Measurements from ENCODE around the gene MARCKS. TPM values are rescaled to one million over a fixed set of nuclear protein-coding genes. Genes with fewer than 3 reads are reported as not detected.

MARCKS gene
- total and polyA plus RNA-seq, 2 donors (not counting 3 experiments of a cell fraction or from before 2014, with no cell fraction given) = 59.5 to 315 TPM

- FAIRE-seq (no peak), DNase-seq (ENCODE audit: low read depth, low spot score) (no peak)
- H3K9ac ChIP-seq (replicated peaks; ENCODE audit: extremely low read depth, insufficient read depth, low read length) = no peak overlapping the region
- no peaks in the 10 kb centered on the region for H3K36me3 ChIP-seq (ENCODE audit: control insufficient read depth in 2 of 2, extremely low read depth in 1 of 2, insufficient read depth in 2 of 2, low read length in 2 of 2)
- no peaks in the 10 kb centered on the region for H4K20me1 ChIP-seq (replicated peaks; ENCODE audit: control insufficient read depth, extremely low read depth, insufficient read depth, low read length)
- H3K9me1 ChIP-seq (replicated peaks; ENCODE audit: control insufficient read depth, extremely low read depth, insufficient read depth, low read length) = no peaks in the 10 kb centered on the region
- no peak overlapping the region for H3K4me2 ChIP-seq (ENCODE audit: insufficient read depth, low read length)
- POLR2A ChIA-PET = no interaction called here
- TF ChIP-seq GATA2 (IDR thresholded peaks at IDR 0.05; ENCODE audit: insufficient read depth, insufficient read length, low read depth, low read length) (no peak), MYC (IDR thresholded peaks at IDR 0.05; ENCODE audit: low read depth, low read length) (no peak), POLR2AphosphoS5 (IDR thresholded peaks at IDR 0.05; ENCODE audit: insufficient read depth, low read depth, low read length) (no peak)
- no peaks in the 10 kb centered on the region for H3K79me2 ChIP-seq (ENCODE audit: control insufficient read depth, insufficient read depth, low read length)
- no peaks in the 10 kb centered on the region for H3K27me3 ChIP-seq (ENCODE audit: control insufficient read depth in 2 of 2, insufficient read depth in 2 of 2, low read length in 2 of 2)
- dilution Hi-C loops (cut with MboI; ENCODE audit: extremely low pct_ligation_motif_present, low sequenced_read_pairs) (no loop called here), intact Hi-C loops (cut with micrococcal nuclease) (no loop called here)
- H3K4me1 ChIP-seq (ENCODE audit: control insufficient read depth, extremely low read depth, insufficient read depth, low read length) = no peaks in the 10 kb centered on the region
- H2AFZ ChIP-seq (ENCODE audit: low read depth, low read length) = no peak overlapping the region
- H3K9me3 ChIP-seq (replicated peaks; ENCODE audit: control insufficient read depth, insufficient read depth, low read length) = no peaks in the 10 kb centered on the region
- H3K4me3 ChIP-seq (replicated peaks in 1 of 3; ENCODE audit: insufficient read depth in 1 of 3, low read depth in 1 of 3, low read length in 3 of 3) = no peak overlapping the region
- no TSS peak for BruUV-seq (replicated peaks)
- CTCF ChIA-PET = no interaction called here
- H3K27ac ChIP-seq (ENCODE audit: insufficient read depth, low read depth, low read length) = no peak overlapping the region
Observed at GRCh38 chr6:113842165-113842564, 15.0 kb upstream of the MARCKS start.

- H3K79me2 ChIP-seq (ENCODE audit: control insufficient read depth, insufficient read depth, low read length) = no peaks in the 10 kb centered on the region
- no TSS peak for BruUV-seq (replicated peaks)
- no peak overlapping the region for H3K4me2 ChIP-seq (ENCODE audit: insufficient read depth, low read length)
- no peak for DNase-seq (ENCODE audit: low read depth, low spot score)
- no peaks in the 10 kb centered on the region for H3K27me3 ChIP-seq (ENCODE audit: control insufficient read depth in 2 of 2, insufficient read depth in 2 of 2, low read length in 2 of 2)
- TF ChIP-seq POLR2A (IDR thresholded peaks at IDR 0.05; ENCODE audit: low read depth, low read length) (no peak), MYC (IDR thresholded peaks at IDR 0.05; ENCODE audit: low read depth, low read length) (no peak), MAX (IDR thresholded peaks at IDR 0.05; ENCODE audit: insufficient read depth, insufficient read length) (no peak), FOS (IDR thresholded peaks at IDR 0.05; ENCODE audit: borderline replicate concordance, insufficient read depth, low read length) (no peak), EZH2 (IDR thresholded peaks at IDR 0.05; ENCODE audit: borderline replicate concordance, low read depth, low read length, severe bottlenecking) (no peak), CTCF (IDR thresholded peaks at IDR 0.05; ENCODE audit: extremely low read depth in 1 of 2, insufficient read depth in 1 of 2, low read depth in 1 of 2, low read length in 2 of 2) (no peak), POLR2AphosphoS5 (IDR thresholded peaks at IDR 0.05; ENCODE audit: insufficient read depth, low read depth, low read length) (no peak), JUN (IDR thresholded peaks at IDR 0.05; ENCODE audit: borderline replicate concordance, insufficient read depth, insufficient read length, low read depth) (no peak), GATA2 (IDR thresholded peaks at IDR 0.05; ENCODE audit: insufficient read depth, insufficient read length, low read depth, low read length) (no peak)
- FAIRE-seq = no peak
- ChIA-PET POLR2A (interaction anchor here (0.7 kb wide), 1 partner anchor 1774 kb away, joined by 6 read pairs; no protein-coding TSS in a partner anchor), CTCF (interaction anchor here (1.0 to 1.6 kb wide), 2 partner anchors 10 to 32 kb away, joined by 3 read pairs; no protein-coding TSS in a partner anchor)
- intact Hi-C loops (cut with micrococcal nuclease) (no loop called here), dilution Hi-C loops (cut with MboI; ENCODE audit: extremely low pct_ligation_motif_present, low sequenced_read_pairs) (no loop called here)
- H4K20me1 ChIP-seq (replicated peaks; ENCODE audit: control insufficient read depth, extremely low read depth, insufficient read depth, low read length) = no peaks in the 10 kb centered on the region
- H3K27ac ChIP-seq (ENCODE audit: insufficient read depth, low read depth, low read length) = no peak overlapping the region
- no peaks in the 10 kb centered on the region for H3K36me3 ChIP-seq (ENCODE audit: control insufficient read depth in 2 of 2, extremely low read depth in 1 of 2, insufficient read depth in 2 of 2, low read length in 2 of 2)
- H3K4me1 ChIP-seq (ENCODE audit: control insufficient read depth, extremely low read depth, insufficient read depth, low read length) = no peaks in the 10 kb centered on the region
- H2AFZ ChIP-seq (ENCODE audit: low read depth, low read length) = no peak overlapping the region
- no peak overlapping the region for H3K4me3 ChIP-seq (replicated peaks in 1 of 3; ENCODE audit: insufficient read depth in 1 of 3, low read depth in 1 of 3, low read length in 3 of 3)
- H3K9me1 ChIP-seq (replicated peaks; ENCODE audit: control insufficient read depth, extremely low read depth, insufficient read depth, low read length) = no peaks in the 10 kb centered on the region
- no peak overlapping the region for H3K9ac ChIP-seq (replicated peaks; ENCODE audit: extremely low read depth, insufficient read depth, low read length)
- H3K9me3 ChIP-seq (replicated peaks; ENCODE audit: control insufficient read depth, insufficient read depth, low read length) = no peaks in the 10 kb centered on the region
Observed at GRCh38 chr6:113843500-113844073, 13.6 kb upstream of the MARCKS start.

Data from endothelial cell of umbilical vein (primary cell).